Osteoblast (primary cell): ENCODE data around the gene CD151. TPM values are rescaled to one million over a fixed set of nuclear protein-coding genes. Genes with fewer than 3 reads are reported as not detected.

Source experiments
- DNase-seq: peaks from one replicate; pipeline ENCODE4 v3.0.0; 2011; ENCODE audit warnings: low spot score, mixed read lengths; ENCODE audit not compliant: insufficient read length; ENCODE audit errors: missing footprints
- H2AFZ ChIP-seq: 2 replicates; pipeline ENCODE4 v1.6.0; 2011; ENCODE audit warnings: mild to moderate bottlenecking, low read length
- H3K27ac ChIP-seq: 2 replicates; pipeline ENCODE4 v1.5.1; 2011; ENCODE audit warnings: mild to moderate bottlenecking, low read depth, low read length, moderate library complexity
- H3K27me3 ChIP-seq: 2 replicates; pipeline ENCODE4 v1.6.0; 2012; ENCODE audit warnings: mild to moderate bottlenecking, control low read depth, inconsistent platforms, low read length, moderate library complexity; ENCODE audit not compliant: insufficient read depth
- H3K36me3 ChIP-seq: 2 replicates; pipeline ENCODE4 v1.5.1; 2011; ENCODE audit warnings: mild to moderate bottlenecking, low read length, control low read depth, moderate library complexity; ENCODE audit not compliant: insufficient read depth
- H3K4me1 ChIP-seq: 2 replicates; pipeline ENCODE4 v1.5.1; 2011; ENCODE audit warnings: mild to moderate bottlenecking, low read length, control low read depth, moderate library complexity; ENCODE audit not compliant: insufficient read depth
- H3K4me2 ChIP-seq: 2 replicates; pipeline ENCODE4 v1.6.0; 2011; ENCODE audit warnings: mild to moderate bottlenecking, low read length; ENCODE audit not compliant: insufficient read depth
- H3K4me3 ChIP-seq: fragments of 200-600 bp; sonication (generic); 3 replicates; pipeline ENCODE4 v1.5.1; 2012; ENCODE audit warnings: mild to moderate bottlenecking, low read length, inconsistent platforms; ENCODE audit not compliant: insufficient read depth
- H3K79me2 ChIP-seq: 2 replicates; pipeline ENCODE4 v1.6.0; 2012; ENCODE audit warnings: mild to moderate bottlenecking, low read length, control low read depth, inconsistent platforms; ENCODE audit not compliant: insufficient read depth
- H3K9me3 ChIP-seq: 2 replicates; pipeline ENCODE4 v1.5.1; 2011; ENCODE audit warnings: low read depth, low read length, control low read depth
- H4K20me1 ChIP-seq: 2 replicates; pipeline ENCODE4 v1.6.0; 2012; ENCODE audit warnings: mild to moderate bottlenecking, low read length, control low read depth; ENCODE audit not compliant: insufficient read depth
- total RNA-seq: library from RNA; depleted of rRNA; stranded (reverse); fragments of >200 nt; gene quantifications from 2 replicates; pipeline ENCODE4 v1.2.3, GENCODE V29; 2012
- TF ChIP-seq, protein P1 (sequence below): IDR thresholded peaks from 2 replicates; pipeline ENCODE4 v1.5.1; 2011; ENCODE audit warnings: mild to moderate bottlenecking, low read depth, low read length, moderate library complexity; ENCODE audit errors: extremely low read depth

The CD151 gene
- total RNA-seq, 1 donor: 416 TPM

DNA sequence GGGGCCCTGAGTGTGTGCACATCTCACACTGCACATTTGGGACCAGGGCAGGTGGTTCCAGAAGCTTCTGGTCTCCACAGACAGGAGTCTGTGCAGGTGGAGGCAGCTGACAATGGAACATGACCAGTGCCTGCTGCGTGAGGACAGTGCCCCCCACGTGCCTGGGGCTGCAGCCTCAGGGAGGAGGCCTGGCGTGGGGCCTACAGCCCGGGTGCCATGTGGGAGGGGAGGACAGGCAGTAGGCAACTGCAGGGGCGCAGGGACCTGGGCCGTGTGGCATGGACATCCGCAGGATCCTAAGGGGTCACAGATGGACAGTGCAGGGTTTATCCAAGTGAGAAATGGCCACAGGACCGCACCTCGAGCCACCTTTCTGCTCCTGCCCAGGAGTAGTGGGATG lies 38.7 kb downstream of the CD151 start:
- Histone ChIP-seq H2AFZ (no peak overlapping the region), H3K4me3 (no peak overlapping the region), H3K27ac (no peak overlapping the region), H3K36me3 (peaks cover 5% of the 10 kb centered on the region), H3K4me2 (no peak overlapping the region), H3K79me2 (no peaks in the 10 kb centered on the region), H3K27me3 (no peaks in the 10 kb centered on the region), H4K20me1 (peaks cover 19% of the 10 kb centered on the region), H3K9me3 (no peaks in the 10 kb centered on the region), H3K4me1 (peaks cover 2% of the 10 kb centered on the region)
- TF ChIP-seq, protein P1, sequence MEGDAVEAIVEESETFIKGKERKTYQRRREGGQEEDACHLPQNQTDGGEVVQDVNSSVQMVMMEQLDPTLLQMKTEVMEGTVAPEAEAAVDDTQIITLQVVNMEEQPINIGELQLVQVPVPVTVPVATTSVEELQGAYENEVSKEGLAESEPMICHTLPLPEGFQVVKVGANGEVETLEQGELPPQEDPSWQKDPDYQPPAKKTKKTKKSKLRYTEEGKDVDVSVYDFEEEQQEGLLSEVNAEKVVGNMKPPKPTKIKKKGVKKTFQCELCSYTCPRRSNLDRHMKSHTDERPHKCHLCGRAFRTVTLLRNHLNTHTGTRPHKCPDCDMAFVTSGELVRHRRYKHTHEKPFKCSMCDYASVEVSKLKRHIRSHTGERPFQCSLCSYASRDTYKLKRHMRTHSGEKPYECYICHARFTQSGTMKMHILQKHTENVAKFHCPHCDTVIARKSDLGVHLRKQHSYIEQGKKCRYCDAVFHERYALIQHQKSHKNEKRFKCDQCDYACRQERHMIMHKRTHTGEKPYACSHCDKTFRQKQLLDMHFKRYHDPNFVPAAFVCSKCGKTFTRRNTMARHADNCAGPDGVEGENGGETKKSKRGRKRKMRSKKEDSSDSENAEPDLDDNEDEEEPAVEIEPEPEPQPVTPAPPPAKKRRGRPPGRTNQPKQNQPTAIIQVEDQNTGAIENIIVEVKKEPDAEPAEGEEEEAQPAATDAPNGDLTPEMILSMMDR: no peak
- DNase-seq: no peak

DNA sequence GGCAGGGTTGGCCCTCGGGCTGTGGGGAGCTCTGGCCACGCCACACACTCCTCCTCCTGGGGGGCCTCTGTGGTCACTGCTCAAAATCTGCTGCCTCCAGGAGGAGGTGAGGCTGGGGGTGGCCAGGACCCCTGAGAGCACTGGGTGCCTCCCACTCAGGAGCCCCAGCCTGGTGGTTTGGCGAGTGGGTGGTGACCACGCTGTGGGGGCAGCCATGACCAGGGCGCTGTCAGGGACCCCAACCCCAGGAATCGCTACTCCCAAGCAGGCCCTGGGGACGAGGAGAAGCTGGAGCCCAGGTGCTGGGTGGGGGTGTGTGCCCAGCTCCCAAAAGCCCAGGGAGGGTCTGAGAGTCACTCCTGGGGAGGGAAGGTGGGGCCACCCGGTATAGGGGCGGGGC lies 40.0 kb downstream of the CD151 start:
- peaks cover 2% of the 10 kb centered on the region for H3K4me1 ChIP-seq
- DNase-seq: no peak
- H4K20me1 ChIP-seq: peaks cover 11% of the 10 kb centered on the region
- no peak overlapping the region for H3K4me3 ChIP-seq
- H3K4me2 ChIP-seq: no peak overlapping the region
- peaks cover 5% of the 10 kb centered on the region for H3K36me3 ChIP-seq
- H3K79me2 ChIP-seq: no peaks in the 10 kb centered on the region
- no peaks in the 10 kb centered on the region for H3K27me3 ChIP-seq
- no peak overlapping the region for H3K27ac ChIP-seq
- TF ChIP-seq, protein P1: no peak
- H3K9me3 ChIP-seq: no peaks in the 10 kb centered on the region
- H2AFZ ChIP-seq: no peak overlapping the region

DNA sequence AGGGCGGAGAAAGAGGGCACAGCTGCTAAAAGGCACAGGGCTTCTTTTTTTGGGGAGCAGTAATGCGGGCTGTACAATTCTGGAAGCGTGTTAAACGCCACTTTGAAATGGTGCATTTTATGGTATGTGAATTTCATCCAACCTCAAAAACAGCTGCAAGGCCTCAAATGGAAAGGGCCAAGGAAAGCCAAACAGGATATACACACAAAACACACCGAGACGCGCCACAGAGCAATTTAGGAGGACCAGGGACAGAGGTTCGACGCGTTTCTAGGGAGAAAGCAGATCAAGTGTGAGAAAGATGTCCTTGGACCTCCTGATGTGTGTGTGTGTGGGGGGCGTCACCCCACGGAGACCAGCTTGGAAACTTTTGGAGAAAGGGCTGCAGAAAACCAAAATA lies 41.0 kb downstream of the CD151 start:
- H3K4me1 ChIP-seq: peaks cover 2% of the 10 kb centered on the region
- no peak overlapping the region for H3K27ac ChIP-seq
- TF ChIP-seq, protein P1: no peak
- no peaks in the 10 kb centered on the region for H3K36me3 ChIP-seq
- H3K9me3 ChIP-seq: no peaks in the 10 kb centered on the region
- peaks cover 11% of the 10 kb centered on the region for H4K20me1 ChIP-seq
- H3K27me3 ChIP-seq: no peaks in the 10 kb centered on the region
- H2AFZ ChIP-seq: no peak overlapping the region
- H3K4me3 ChIP-seq: no peak overlapping the region
- H3K4me2 ChIP-seq: no peak overlapping the region
- no peak for DNase-seq
- H3K79me2 ChIP-seq: no peaks in the 10 kb centered on the region

DNA sequence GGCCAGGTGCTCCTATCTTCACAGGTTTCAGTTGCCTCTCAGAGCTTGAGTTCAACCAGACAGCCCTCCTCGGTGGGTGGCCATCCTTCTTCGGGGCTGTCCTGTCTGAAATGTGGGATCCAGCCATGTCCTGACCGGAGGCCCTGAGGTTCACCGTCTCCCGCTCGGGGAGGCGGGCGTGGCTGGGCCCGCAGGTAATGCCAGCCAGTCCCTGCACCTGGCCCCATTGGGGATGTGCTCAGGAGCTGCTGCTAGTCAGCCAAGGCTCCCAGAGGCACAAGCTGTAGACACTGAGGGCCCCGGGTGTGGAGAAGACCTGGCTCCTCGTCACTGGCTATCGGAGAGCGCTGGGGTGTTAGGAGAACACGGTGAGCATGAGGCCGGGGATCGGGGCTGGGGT lies 42.5 kb downstream of the CD151 start:
- H3K27ac ChIP-seq: no peak overlapping the region
- TF ChIP-seq, protein P1: no peak
- no peaks in the 10 kb centered on the region for H3K27me3 ChIP-seq
- DNase-seq: no peak
- H4K20me1 ChIP-seq: peaks cover 11% of the 10 kb centered on the region
- no peaks in the 10 kb centered on the region for H3K9me3 ChIP-seq
- no peak overlapping the region for H3K4me2 ChIP-seq
- H3K79me2 ChIP-seq: no peaks in the 10 kb centered on the region
- H3K36me3 ChIP-seq: no peaks in the 10 kb centered on the region
- peaks cover 2% of the 10 kb centered on the region for H3K4me1 ChIP-seq
- no peak overlapping the region for H2AFZ ChIP-seq
- no peak overlapping the region for H3K4me3 ChIP-seq
